ENCODE measurements around the gene FCGR2B. TPM values are rescaled to one million over a fixed set of nuclear protein-coding genes. Genes with fewer than 3 reads are reported as not detected.

FCGR2B gene
- total and polyA plus RNA-seq, 2 donors (not counting 3 experiments of a cell fraction or from before 2014, with no cell fraction given): not detected

- TF ChIP-seq MYC (IDR thresholded peaks at IDR 0.05; ENCODE audit: low read depth, low read length) (no peak), MAX (IDR thresholded peaks at IDR 0.05; ENCODE audit: insufficient read depth, insufficient read length) (no peak), EZH2 (IDR thresholded peaks at IDR 0.05; ENCODE audit: borderline replicate concordance, low read depth, low read length, severe bottlenecking) (no peak), GATA2 (IDR thresholded peaks at IDR 0.05; ENCODE audit: insufficient read depth, insufficient read length, low read depth, low read length) (no peak), POLR2A (IDR thresholded peaks at IDR 0.05; ENCODE audit: low read depth, low read length) (no peak), FOS (IDR thresholded peaks at IDR 0.05; ENCODE audit: borderline replicate concordance, insufficient read depth, low read length) (no peak), JUN (IDR thresholded peaks at IDR 0.05; ENCODE audit: borderline replicate concordance, insufficient read depth, insufficient read length, low read depth) (no peak), POLR2AphosphoS5 (IDR thresholded peaks at IDR 0.05; ENCODE audit: insufficient read depth, low read depth, low read length) (no peak)
- TF ChIP-seq, protein P1, sequence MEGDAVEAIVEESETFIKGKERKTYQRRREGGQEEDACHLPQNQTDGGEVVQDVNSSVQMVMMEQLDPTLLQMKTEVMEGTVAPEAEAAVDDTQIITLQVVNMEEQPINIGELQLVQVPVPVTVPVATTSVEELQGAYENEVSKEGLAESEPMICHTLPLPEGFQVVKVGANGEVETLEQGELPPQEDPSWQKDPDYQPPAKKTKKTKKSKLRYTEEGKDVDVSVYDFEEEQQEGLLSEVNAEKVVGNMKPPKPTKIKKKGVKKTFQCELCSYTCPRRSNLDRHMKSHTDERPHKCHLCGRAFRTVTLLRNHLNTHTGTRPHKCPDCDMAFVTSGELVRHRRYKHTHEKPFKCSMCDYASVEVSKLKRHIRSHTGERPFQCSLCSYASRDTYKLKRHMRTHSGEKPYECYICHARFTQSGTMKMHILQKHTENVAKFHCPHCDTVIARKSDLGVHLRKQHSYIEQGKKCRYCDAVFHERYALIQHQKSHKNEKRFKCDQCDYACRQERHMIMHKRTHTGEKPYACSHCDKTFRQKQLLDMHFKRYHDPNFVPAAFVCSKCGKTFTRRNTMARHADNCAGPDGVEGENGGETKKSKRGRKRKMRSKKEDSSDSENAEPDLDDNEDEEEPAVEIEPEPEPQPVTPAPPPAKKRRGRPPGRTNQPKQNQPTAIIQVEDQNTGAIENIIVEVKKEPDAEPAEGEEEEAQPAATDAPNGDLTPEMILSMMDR (IDR thresholded peaks at IDR 0.05; ENCODE audit: extremely low read depth in 1 of 2, insufficient read depth in 1 of 2, low read depth in 1 of 2, low read length in 2 of 2): no peak
- FAIRE-seq: no peak
- CTCF ChIA-PET: no interaction called here
Measured at GRCh38 chr1:161705537-161705936, 42.6 kb downstream of the FCGR2B start.

More at GRCh38 chr1:161705537-161705936, 42.6 kb downstream of the FCGR2B start:
- intact Hi-C loops (cut with micrococcal nuclease): no loop called here
- no peak overlapping the region for H3K9ac ChIP-seq (replicated peaks; ENCODE audit: extremely low read depth, insufficient read depth, low read length)
- POLR2A ChIA-PET: no interaction called here
- no peak overlapping the region for H3K4me3 ChIP-seq (replicated peaks in 1 of 3; ENCODE audit: insufficient read depth in 1 of 3, low read depth in 1 of 3, low read length in 3 of 3)
- no peak overlapping the region for H3K27ac ChIP-seq (ENCODE audit: insufficient read depth, low read depth, low read length)
- no peaks in the 10 kb centered on the region for H4K20me1 ChIP-seq (replicated peaks; ENCODE audit: control insufficient read depth, extremely low read depth, insufficient read depth, low read length)
- H3K27me3 ChIP-seq (ENCODE audit: control insufficient read depth in 2 of 2, insufficient read depth in 2 of 2, low read length in 2 of 2): peaks cover 5 to 8% of the 10 kb centered on the region in 2 experiments
- H3K9me1 ChIP-seq (replicated peaks; ENCODE audit: control insufficient read depth, extremely low read depth, insufficient read depth, low read length): no peaks in the 10 kb centered on the region
- dilution Hi-C loops (cut with MboI; ENCODE audit: extremely low pct_ligation_motif_present, low sequenced_read_pairs): no loop called here
- DNase-seq (ENCODE audit: low read depth, low spot score): no peak
- no TSS peak for BruUV-seq (replicated peaks)
- no peaks in the 10 kb centered on the region for H3K9me3 ChIP-seq (replicated peaks; ENCODE audit: control insufficient read depth, insufficient read depth, low read length)
- no peak overlapping the region for H3K4me2 ChIP-seq (ENCODE audit: insufficient read depth, low read length)
- H2AFZ ChIP-seq (ENCODE audit: low read depth, low read length): no peak overlapping the region
- H3K79me2 ChIP-seq (ENCODE audit: control insufficient read depth, insufficient read depth, low read length): no peaks in the 10 kb centered on the region
- no peaks in the 10 kb centered on the region for H3K36me3 ChIP-seq (ENCODE audit: control insufficient read depth in 2 of 2, extremely low read depth in 1 of 2, insufficient read depth in 2 of 2, low read length in 2 of 2)
- no peaks in the 10 kb centered on the region for H3K4me1 ChIP-seq (ENCODE audit: control insufficient read depth, extremely low read depth, insufficient read depth, low read length)

All from endothelial cell of umbilical vein (primary cell).